ENCODE results near the gene GRM4.

- no peak for TF ChIP-seq CTCF (IDR thresholded peaks at IDR 0.05; ENCODE audit: low read depth, low read length)
- no peak for TF ChIP-seq POLR2A (IDR thresholded peaks at IDR 0.05; ENCODE audit: extremely low read depth, insufficient read length)
- no peak for TF ChIP-seq MAX (IDR thresholded peaks at IDR 0.05; ENCODE audit: low read depth, low read length)
- TF ChIP-seq MYC (IDR thresholded peaks at IDR 0.05; ENCODE audit: low read depth, low read length) = no peak
Observed at GRCh38 chr6:34047913-34048867, 97.7 kb downstream of the GRM4 start.

Measured in NB4 (cell line).